RKO (cell line): ENCODE measurements around the gene PXN.
"Not testable (repeated sequence)": the region's sequence is repeated elsewhere in the genome, so short reads cannot be mapped to it uniquely, and the experiment has no call there.

Experiments used
- DNase-seq: peaks from one replicate; pipeline ENCODE4 v3.0.0-alpha.2; 2016; ENCODE audit warnings: low spot score

The PXN gene

DNA sequence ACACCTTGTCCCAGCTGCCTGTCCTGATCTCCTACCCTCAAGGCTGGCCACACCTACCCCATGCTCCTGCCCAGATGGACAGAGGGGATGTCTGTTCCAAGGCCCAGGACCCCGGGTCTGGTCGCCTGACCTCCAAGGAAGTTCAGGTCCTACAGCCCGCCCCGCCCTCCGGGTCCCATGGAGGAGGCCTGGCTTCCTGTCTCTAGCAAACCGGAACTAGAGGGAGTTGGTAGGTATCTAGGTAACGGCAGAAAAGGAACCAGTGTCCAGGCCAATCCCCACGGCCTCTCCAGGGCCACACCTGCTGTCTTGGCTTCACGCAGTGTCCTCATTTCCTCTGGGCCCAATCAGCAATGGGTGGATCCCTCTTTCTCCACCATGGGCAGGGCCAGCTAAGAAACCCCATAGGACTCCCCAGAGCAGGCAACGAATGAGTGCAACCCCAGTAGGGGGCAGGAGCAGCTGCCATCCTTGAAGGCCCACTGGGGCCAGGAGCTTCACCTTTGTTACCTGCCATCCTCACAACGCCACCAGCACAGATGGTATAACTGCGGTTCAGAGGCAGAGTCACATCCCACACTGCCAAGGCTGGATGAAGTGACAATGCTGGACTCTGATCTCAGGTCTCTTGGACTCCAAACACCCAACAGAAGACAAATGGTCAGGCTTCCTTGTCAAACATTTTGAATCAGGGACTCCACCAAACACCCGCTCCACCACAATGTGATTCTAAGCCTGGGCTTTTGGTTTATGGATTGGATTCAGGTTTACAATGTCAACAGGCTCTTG, 39.5 kb downstream of the PXN start:
- DNase-seq = no peak

DNA sequence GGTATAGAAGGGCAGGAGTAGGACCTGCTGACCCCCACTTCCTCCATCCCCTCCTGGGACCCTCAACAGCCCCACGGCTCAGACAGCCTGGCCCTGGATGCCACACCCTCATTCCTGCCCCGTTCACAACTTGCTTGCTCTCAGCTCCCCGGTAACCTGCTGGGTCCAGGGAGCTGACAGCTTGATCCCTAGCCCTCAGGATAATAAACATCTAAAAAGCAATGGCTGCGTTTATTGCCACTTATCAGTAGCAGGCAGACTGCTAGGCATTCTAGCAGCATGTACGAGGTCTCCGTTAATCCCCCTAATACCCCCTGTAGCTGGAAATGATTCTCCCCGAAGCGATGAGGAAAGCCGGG, 40.4 kb downstream of the PXN start:
- DNase-seq = no peak

DNA sequence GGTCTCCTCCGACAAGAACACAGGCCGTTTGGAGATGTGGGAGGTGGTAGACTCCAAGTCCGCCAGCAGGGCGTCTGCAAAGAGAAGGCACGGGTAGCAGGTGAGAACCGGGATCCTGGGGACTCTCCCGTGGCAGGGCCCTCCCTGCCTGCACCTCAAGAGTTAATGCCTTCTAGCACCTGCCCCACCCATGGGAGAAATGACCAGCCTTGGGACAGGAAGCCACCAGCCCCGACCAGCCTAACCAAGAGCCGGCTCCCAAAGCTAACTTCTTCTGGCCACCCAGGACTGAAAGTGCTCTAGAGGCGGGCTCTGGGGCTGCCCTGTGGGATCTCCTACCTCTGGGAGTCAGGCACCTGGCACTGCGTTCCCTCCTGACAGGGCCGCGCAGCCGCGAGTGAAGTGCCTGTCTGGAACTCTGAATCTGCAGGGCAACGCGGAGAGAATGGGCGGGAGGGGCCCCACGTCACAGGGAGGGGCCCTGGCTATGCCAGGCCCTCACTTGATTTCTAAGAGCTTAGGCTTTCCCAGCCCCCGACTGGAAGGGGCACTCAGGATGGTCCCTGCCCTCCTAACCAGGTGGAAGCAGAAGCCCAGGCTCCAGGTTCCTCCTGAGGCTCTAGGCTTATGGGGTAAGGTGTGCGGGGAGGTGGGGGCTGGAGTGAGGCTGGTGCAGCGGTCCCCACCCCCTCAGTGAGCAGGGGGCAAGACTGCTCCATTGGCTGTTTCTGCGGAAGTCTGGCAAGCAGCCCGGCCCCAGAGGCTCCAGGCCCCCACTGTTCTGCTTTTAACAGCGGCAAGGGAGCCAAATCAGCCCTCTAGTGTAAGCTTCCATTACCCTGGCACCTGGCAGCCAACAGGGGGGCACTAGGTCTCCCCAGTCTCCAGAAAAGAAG, 41.0 kb downstream of the PXN start:
- DNase-seq = no peak

DNA sequence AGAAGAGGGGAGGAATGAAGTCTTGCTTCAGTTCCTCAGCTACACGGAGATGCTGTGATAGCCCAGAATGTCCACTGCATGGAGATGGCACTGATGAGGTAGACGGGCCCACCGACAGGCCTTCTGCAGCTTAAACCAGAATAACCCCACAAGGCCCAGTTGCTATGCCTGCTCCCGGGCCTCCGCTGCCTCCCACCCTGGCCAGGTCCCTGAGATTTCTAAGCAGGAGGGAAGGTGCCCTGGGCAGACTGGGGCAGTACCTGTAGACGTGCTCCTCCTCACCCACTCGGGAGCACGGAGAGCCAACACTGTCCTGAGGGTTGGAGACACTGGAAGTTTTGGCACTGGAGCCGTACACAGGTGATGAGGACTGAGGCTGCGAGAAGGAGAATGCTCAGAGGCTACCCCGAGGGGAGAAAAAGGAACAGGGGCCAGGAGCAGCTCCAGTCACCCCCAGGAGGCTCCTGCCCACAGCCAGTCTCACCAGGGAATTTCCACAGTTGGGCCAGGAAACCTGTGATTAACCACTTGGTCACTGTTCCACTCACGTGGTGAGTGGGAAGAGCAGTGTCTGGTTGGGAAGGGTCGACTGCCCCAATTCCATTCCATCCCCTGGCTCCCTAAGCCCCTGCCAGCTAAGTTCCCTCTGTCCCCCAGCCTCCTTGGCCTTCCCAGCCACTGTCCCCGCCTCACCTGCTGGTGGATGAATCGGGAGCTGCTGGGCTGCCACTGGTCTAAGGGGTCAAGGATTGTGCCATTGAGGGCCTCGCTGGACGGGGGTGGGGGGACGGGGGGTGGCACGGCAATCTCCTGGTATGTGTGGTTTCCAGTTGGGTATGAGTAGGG, 41.8 kb downstream of the PXN start:
- DNase-seq = no peak

DNA sequence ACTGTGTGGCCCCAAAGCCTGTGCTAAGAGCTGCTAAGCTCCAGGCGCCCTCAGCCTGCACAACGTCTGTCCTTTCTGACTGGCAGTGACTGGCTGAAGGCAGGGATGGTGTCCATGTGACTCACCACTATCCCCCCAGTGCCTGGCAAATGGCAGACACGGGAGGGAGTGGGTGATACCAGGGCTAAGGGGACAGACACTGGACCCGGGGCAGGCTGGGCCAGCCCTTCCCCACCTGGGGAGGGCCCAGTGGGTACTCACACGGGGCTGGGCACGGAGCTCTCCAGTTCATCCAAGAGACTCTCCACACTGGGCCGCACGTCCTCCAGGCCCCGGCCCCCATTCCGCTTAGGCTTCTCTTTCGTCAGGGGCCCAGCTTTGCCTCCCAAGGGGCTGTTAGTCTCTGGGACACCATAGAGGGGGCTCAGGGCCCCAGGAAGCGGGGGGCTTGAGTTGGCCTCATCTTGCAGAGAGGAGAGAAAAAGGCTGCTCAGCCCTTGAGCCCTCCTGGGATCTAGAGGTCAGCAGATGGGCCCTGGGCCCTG, 43.2 kb downstream of the PXN start:
- DNase-seq = no peak

DNA sequence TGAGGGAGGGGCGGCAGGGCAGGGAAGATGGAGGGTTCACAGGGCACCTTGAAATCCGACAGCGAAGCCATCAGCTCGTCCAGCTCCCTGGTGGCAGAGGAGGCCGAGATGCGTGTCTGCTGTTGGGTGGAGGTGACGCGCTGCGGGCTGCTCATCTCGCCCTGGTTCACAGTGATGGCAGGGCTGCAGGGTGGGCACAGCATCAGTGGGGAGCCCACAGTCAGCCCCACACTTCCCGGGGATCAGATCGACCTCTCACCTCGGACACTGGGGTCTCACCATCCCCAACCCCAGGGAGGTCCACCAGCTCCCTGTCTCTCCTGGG, 44.0 kb downstream of the PXN start:
- DNase-seq = no peak

DNA sequence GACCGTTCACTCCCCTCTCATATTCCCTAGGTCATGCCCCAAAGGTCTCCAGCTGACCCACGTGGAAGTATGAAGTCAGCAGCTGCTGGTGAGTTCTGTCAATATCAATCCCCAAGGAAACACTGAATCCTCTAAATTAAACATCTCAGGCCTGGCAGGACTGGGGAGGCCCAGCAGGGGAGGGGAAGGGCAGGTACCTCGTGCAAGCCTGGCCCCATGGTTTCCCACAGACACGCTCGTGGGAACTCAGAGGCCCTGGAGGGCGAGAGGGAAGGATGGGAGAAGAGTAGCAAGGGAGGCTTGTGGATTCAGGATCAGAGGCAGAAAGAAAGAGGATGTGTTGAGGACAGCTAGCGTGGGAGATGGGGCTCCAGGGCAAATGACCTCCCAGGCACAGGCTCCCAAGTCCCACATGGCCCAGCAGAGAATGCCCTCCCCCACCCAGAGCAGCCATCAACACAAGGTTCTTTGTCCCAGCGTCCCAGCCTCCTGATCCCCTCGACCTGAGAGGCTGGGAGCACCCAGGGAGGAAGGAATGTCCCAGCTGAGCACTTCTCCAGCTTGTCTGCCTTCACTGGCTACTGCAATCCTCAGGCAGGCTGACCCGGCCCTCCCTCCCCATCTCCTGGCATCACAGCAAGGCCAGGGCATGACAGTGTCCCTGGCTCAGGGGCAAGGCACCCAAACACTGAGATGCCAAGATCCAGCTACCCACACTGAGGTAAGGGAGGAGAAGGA, 44.5 kb downstream of the PXN start:
- no peak for DNase-seq

DNA sequence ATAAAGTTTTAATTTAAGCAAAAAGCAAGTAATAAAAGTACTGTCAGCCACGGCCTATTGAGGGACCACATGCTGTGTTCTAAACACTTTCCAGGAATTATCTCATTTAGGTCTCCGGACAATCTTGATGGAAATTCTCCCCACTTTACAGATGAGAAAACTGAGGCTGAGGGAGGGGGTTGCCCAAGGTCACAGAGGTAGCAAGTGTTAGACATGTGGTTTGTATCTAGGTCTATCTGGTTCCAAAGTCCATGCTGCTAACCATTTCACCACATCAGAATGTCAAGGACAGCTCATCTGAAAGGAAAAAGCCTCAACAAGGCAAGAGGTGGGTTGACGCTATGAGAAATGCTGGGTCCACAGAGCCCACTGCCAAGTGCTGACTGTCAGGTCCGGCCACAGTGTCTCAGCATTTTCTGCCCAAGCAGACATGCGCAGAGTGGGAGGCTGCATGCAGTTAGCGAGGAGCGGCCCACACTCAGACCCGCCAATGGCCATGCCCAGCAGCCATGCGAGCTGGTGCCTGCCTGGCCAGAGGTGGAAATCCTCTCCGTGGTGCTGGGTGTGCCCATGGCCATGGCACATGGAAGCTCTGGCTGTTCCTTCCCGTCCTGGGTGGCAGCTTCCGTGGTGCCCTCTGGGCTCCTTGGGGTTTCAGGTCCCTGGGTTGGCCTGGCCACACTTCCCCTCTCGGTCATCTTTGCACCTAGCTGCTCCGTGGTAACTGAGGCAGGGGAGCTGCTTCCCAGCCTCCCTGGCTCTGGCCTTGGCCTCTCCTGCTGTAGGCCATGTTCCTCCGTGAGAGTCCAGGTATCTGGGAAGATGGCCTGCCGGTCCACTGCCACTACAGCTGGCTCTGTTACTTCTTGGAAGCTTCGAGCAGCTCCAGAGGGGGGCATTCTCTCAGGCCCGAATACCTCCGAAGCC, 46.6 kb downstream of the PXN start:
- no peak for DNase-seq

DNA sequence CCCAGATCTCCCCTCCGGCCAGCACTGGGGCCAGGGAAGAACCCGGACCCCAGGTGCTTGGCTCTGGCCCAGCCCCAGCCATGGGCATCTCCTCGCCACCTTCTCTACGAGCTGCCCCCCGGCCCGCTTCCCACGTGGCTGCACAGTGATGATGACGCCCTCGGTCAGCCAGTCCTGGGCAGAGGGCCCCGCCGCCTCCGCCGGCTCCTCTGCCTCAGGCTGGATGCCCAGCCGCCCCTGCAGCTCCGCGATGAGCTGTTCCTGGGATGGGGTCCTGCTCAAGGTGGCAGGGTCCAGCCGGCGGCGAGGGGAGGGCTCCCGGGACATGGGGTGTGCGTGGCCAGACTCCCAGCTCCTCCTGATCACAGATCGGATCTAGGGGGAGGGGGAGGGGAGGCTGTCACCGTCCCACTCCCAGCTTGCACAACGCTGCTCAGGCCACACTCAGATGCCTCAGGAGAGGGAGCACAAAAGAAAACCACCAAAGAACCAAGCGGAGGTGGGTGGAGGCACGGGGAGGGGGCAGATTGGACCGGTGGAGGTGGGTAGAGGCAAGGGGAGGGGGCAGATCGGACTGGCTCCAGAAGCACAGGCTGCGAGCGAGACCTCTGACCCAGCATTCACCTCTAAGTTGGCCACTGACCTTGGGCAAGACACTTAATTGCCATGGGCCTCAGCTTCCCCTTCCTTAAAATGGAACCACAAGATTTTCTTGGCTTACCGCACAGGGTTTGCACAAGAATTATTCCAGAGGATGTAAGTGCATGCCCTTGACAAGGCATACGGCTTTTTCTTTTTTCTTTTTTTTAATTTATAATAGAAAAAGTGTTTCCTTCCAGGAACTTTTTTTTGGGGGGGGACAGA, 48.6 kb downstream of the PXN start:
- no peak for DNase-seq

DNA sequence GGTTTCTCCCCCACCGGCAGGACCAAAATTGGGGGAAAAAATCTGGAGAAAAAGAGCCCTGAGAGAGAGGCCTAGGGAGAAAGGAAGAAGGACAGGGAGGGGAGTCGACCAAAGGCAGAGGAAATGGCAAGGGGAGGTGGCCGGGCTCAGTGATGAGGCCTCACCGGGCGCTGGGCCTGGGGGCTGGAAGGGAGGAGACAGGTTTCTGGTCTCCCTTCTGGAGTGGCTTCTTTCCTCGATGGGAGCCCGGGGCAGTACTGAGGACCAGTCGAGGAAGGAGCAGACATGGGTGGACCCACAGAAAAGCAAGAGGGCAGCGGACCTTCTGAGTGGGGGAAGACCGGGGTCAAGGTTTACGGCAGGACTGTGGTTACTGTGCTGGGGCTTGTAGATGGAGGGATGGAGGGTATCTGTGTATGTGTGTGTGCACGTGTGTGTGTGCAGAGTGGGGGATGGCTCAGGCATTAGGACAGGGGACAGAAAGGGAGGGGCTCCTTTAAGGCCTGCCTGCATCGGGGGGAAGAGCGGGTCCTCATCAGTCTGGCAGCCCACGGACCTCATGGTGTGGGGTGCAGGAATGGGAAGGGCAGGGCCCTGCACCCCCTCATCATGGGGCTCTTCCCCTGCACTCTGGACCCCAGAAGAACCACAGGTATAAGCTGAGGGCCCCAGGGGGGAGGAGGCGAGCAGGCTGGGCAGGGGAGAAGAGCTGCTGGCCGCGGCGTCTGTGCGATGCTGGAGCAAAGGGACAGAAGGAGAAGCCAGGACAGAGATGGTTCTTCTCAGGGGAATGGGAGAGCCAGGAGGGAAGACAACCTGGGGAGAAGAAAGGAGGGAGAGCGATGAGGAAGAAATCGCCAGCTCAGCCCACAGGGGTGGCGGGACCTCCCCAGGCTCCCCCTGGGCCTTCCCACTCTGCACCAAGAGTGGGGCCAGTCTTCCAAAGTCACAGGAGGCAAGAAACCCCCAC, 49.5 kb downstream of the PXN start:
- DNase-seq = no peak

DNA sequence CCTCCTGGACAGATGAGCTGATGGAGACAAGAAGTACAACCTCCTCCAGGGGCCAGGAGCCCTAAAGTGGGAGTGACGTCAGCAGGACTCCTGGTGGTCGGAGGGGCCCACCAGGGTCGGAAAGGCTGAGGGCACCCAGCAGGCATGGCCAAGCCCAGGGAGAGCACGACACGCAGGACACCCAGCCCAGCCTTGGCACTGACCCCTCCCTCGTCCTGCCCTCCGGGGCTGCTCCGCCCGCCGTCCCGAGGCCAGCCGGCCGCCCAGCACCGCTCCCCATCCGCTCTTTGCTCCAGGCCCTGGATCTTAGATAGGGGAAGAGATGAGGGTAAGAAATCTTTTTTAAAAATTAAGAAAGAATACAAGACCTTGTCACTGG, 50.2 kb downstream of the PXN start:
- DNase-seq = no peak

DNA sequence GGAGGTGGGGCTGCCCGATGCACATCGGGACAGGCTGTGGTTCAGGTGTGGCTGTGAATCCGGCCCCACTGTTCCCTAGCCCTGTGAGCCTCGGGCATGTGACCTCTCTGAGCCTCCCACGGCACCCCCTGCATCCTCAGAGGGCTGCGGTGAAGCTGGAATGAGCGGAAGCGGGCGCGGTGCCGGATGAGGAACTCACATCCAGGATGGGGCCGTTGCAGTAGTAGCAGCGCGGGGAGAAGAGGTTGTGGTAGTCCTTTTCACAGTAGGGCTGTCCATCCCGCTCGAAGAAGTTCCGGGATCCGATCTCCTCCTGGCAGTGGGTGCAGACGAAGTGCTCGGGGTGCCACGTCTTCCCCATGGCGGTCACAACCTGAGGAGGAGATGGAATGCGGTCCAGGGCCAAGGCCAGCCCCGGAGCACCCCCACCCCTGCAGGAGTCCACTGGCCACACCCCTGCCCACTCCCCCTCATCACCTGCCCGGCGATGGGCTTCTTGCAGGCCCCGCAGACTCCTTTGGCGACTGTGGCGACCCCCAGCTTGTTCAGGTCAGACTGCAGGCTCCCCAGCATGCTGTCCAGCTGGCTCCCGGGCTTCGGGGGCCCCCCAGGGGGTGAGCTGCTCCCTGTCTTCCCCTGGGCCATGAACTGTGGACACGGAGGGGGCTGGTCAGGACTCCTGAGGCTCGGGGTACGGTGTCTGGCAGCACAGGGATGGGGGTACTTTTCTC, 50.7 kb downstream of the PXN start:
- no peak for DNase-seq

DNA sequence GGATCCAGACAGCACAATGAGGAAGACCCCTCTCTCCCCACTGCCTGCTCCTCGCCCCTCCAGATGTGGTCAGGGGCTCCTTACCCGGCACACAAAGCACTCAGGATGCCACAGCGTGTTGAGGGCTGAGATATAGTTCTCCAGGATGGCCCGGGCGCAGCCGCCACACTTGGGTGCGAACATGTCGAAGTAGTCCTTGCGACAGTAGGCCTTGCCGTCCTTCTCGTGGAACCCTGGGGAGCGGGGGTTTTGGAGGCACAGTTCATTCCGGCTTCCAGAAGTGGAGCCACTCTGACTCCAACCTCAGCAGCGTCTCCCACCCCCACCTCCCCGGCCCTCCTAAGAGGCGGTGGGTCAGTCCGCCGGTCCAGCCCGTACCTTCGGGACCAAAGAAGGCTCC, 51.8 kb downstream of the PXN start:
- DNase-seq = no peak

DNA sequence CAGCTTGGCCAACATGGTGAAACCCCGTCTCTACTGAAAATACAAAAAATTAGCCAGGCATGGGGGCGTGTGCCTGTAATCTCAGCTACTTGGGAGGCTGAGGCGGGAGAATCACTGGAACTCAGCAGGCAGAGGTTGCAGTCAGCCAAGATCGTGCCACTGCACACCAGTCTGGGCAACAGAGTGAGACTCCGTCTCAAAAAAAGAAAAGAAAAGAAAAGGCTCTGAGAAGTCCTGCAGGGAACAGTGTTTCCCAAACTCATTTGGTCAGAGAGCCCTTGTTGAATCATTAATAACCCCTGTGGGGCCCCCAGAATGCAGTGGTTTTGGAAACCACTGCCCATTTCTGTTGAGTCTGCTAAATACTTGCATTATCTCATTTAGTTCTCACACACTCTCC, 52.3 kb downstream of the PXN start:
- not testable (repeated sequence) for DNase-seq

DNA sequence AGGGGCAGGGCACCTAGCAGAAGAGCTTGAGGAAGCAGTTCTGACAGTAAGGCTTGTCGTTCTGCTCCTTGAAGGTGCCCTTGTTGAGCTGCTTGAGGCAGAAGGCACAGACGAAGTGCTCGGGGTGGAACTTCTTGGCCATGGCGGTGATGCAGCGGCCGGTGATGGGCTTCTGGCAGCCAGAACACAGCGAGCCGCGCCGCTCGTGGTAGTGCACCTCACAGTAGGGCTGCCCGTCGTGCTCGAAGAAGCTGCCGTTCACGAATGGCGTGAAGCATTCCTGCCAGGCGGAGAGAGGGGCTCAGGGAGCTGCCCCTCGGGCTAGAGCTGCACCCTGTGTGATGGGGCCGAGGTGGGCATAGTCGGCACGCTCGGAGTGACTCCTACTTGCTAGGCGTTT, 53.2 kb downstream of the PXN start:
- no peak for DNase-seq

DNA sequence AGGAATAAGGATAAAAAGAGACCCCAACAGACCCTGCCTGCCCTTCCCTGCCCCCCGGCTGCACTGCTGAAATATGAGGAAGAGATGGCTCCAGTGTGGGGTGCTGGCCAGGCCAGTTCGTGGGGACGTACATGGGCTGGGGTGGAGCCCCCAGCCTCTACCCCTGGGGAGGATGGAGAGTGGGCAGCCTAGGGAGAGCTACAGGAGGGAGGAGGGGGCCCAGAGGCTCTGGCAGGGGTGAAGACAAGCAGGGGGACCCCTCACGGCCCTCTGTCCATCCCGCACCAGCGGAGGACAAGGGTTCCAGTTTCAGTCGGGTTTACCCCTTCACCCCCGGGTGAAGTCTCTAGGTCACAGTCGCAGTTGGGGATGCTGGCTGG, 53.6 kb downstream of the PXN start:
- no peak for DNase-seq

DNA sequence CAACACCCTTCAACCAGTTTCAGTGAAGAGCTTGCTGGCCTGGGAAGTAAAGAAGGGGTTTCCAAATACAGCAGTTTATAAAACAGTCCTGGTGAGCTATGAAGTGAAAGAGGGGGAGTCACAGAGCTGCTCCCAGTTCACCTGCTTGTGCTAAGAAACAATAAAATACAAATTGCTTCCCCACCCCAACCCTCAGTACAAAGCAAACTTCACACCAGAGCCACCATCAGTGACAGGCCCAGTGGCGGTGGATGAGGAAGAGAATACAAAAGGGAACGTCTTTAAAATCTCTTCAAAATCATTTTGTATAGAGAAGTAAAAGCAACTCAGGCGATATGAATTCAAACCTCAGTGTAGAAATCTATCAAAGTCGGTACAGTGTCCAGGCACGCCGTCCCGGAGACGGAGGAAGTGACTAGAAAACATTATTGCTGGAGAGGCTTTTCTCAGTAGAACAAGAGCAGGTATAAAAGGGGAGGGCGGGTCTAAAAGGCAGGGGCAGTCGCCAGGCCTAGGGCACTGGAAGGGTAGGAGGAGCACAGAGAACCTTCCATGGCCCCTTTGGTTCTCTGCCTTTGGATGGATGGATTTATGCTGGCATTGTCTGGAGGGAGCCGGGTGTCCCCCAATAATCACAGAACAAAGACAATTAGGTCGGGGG, 54.2 kb downstream of the PXN start:
- DNase-seq = no peak
